SK-N-SH (cell line): Measurements from ENCODE around the gene MVB12B. TPM values are rescaled to one million over a fixed set of nuclear protein-coding genes. Genes with fewer than 3 reads are reported as not detected.

Experiments used
- CTCF ChIA-PET: fragments of 300-600, 350-600 bp; formaldehyde crosslinking; extraction: SDS; loops from one replicate; lab custom pipeline; 2021; lab: Yijun Ruan, JAX
- POLR2A ChIA-PET: fragments of 350-600 bp; sonication (Branson Sonifier 250); formaldehyde crosslinking; extraction: SDS; loops from one replicate; lab custom pipeline; 2020; ENCODE audit warnings: antibody characterized with exemption, inconsistent platforms; lab: Yijun Ruan, JAX
- DNase-seq: peaks from one replicate; pipeline ENCODE4 v3.0.0; 2012
- H2AFZ ChIP-seq: fragments of 200-600 bp; sonication (generic); 2 replicates; pipeline ENCODE4 v1.8.1; 2016; ENCODE audit warnings: antibody characterized with exemption, mild to moderate bottlenecking, low read depth
- H3F3A ChIP-seq: fragments of 200-600 bp; sonication (generic); replicated peaks from 2 replicates; pipeline ENCODE3; 2016; ENCODE audit warnings: antibody characterized with exemption, mild to moderate bottlenecking; ENCODE audit not compliant: insufficient read depth
- H3K27ac ChIP-seq, 2 experiments: fragments of 200-500 bp in 1 of 2; fragments of 200-600 bp in 1 of 2; sonication (Bioruptor generic) in 1 of 2; sonication (generic), shearing (Covaris generic) in 1 of 2; 2 replicates each; pipeline versions ENCODE4 v1.5.1 to v1.6.1; 2014 to 2016; ENCODE audit warnings: low read depth in 2 of 2, inconsistent platforms in 1 of 2, low read length in 1 of 2, mild to moderate bottlenecking in 1 of 2, mixed read lengths in 1 of 2
- H3K27me3 ChIP-seq: fragments of 200-600 bp; sonication (generic), shearing (Covaris generic); 2 replicates; pipeline ENCODE4 v1.6.1; 2016; ENCODE audit warnings: mixed run types; ENCODE audit not compliant: insufficient read depth
- H3K36me3 ChIP-seq, 2 experiments: fragments of 200-500 bp in 1 of 2; fragments of 200-600 bp in 1 of 2; sonication (Bioruptor generic) in 1 of 2; sonication (generic) in 1 of 2; replicated peaks in 1 of 2; 2 replicates each; pipeline versions ENCODE3 to v1.5.1; 2014 to 2016; ENCODE audit warnings: low read length in 1 of 2, mild to moderate bottlenecking in 1 of 2; ENCODE audit not compliant: insufficient read depth in 2 of 2, control insufficient read depth in 1 of 2
- H3K4me1 ChIP-seq, 2 experiments: fragments of 200-500 bp in 1 of 2; fragments of 200-600 bp in 1 of 2; sonication (Bioruptor generic) in 1 of 2; sonication (generic), shearing (Covaris generic) in 1 of 2; 2 replicates each; pipeline versions ENCODE4 v1.5.1 to v1.6.1; 2014 to 2016; ENCODE audit warnings: low read depth in 1 of 2, low read length in 1 of 2, mixed run types in 1 of 2; ENCODE audit not compliant: insufficient read depth in 2 of 2, control insufficient read depth in 1 of 2
- H3K4me2 ChIP-seq: fragments of 200-600 bp; sonication (generic), shearing (Covaris generic); 2 replicates; pipeline ENCODE4 v1.6.1; 2017; ENCODE audit warnings: mixed run types
- H3K4me3 ChIP-seq, 2 experiments: fragments of 200-500 bp in 1 of 2; fragments of 200-600 bp in 1 of 2; sonication (Bioruptor generic) in 1 of 2; sonication (generic), shearing (Covaris generic) in 1 of 2; 2 replicates each; pipeline versions ENCODE4 v1.5.1 to v1.8.1; 2014 to 2016; ENCODE audit warnings: low read depth in 2 of 2, inconsistent platforms in 1 of 2, low read length in 1 of 2, mild to moderate bottlenecking in 1 of 2, mixed read lengths in 1 of 2, moderate library complexity in 1 of 2
- H3K79me2 ChIP-seq: fragments of 200-600 bp; sonication (generic); 2 replicates; pipeline ENCODE4 v1.8.1; 2017; ENCODE audit warnings: mild to moderate bottlenecking; ENCODE audit not compliant: insufficient read depth
- H3K9ac ChIP-seq: fragments of 200-600 bp; sonication (generic); 2 replicates; pipeline ENCODE4 v1.6.1; 2017; ENCODE audit warnings: mixed run types
- H3K9me2 ChIP-seq: fragments of 200-600 bp; sonication (generic); 2 replicates; pipeline ENCODE4 v1.6.1; 2017; ENCODE audit warnings: mixed run types
- H3K9me3 ChIP-seq: fragments of 200-600 bp; sonication (generic); 2 replicates; pipeline ENCODE4 v1.6.1; 2017; ENCODE audit warnings: mixed run types, mild to moderate bottlenecking, moderate library complexity
- H4K20me1 ChIP-seq: fragments of 200-600 bp; sonication (generic); 2 replicates; pipeline ENCODE4 v1.6.1; 2017; ENCODE audit warnings: mild to moderate bottlenecking, mixed run types; ENCODE audit not compliant: insufficient read depth
- ELF1 ChIP-seq: IDR thresholded peaks from 2 replicates; pipeline ENCODE4 v1.4.0; 2012
- EP300 ChIP-seq, 2 experiments: IDR thresholded peaks; 2 replicates each; pipeline versions ENCODE4 v1.4.0 to v1.6.1; 2012; ENCODE audit warnings: borderline replicate concordance in 1 of 2, low read depth in 1 of 2, low read length in 1 of 2
- MEF2A ChIP-seq: IDR thresholded peaks from 2 replicates; pipeline ENCODE4 v1.4.0; 2012; ENCODE audit warnings: low read depth, borderline replicate concordance
- MXI1 ChIP-seq: IDR thresholded peaks from 2 replicates; pipeline ENCODE4 v1.6.1; 2012; ENCODE audit warnings: mild to moderate bottlenecking, low read depth, low read length, improper control_type of control experiment
- NFIC ChIP-seq: IDR thresholded peaks from 2 replicates; pipeline ENCODE4 v1.4.0; 2012; ENCODE audit warnings: borderline replicate concordance
- POLR2AphosphoS5 ChIP-seq: IDR thresholded peaks from 2 replicates; pipeline ENCODE4 v1.6.1; 2012; ENCODE audit warnings: low read depth, low read length
- RAD21 ChIP-seq: IDR thresholded peaks from 2 replicates; pipeline ENCODE4 v1.6.1; 2012; ENCODE audit warnings: mild to moderate bottlenecking, low read length
- RCOR1 ChIP-seq: fragments of 150-350 bp; IDR thresholded peaks from 2 replicates; pipeline ENCODE4 v1.6.1; 2017; ENCODE audit warnings: antibody characterized with exemption, low read length
- RFX5 ChIP-seq: IDR thresholded peaks from 2 replicates; pipeline ENCODE4 v1.6.1; 2012; ENCODE audit warnings: mild to moderate bottlenecking, improper control_type of control experiment, low read length
- SMC3 ChIP-seq: IDR thresholded peaks from 2 replicates; pipeline ENCODE4 v1.6.1; 2012; ENCODE audit warnings: low read depth, low read length, improper control_type of control experiment
- TCF12 ChIP-seq: IDR thresholded peaks from 2 replicates; pipeline ENCODE4 v1.4.0; 2012
- USF1 ChIP-seq: IDR thresholded peaks from 2 replicates; pipeline ENCODE4 v1.4.0; 2012; ENCODE audit warnings: low read depth, borderline replicate concordance
- YY1 ChIP-seq: IDR thresholded peaks from 2 replicates; pipeline ENCODE4 v1.4.0; 2012; ENCODE audit warnings: low read depth, mild to moderate bottlenecking
- WGBS: methylation state at CpG from one replicate; pipeline ENCODE4 v1.1.6; 2017; ENCODE audit warnings: low lambda C conversion rate; 5-methylcytosine and 5-hydroxymethylcytosine counted together
- polyA plus RNA-seq, 3 experiments: library from polyadenylated mRNA; depleted of rRNA; stranded (reverse); fragments of >200 nt; gene quantifications; 2 replicates each; pipeline ENCODE4 v1.2.3, GENCODE V29; 2012
- TF ChIP-seq, protein P1 (sequence below): IDR thresholded peaks from 2 replicates; pipeline ENCODE4 v1.4.0; 2012; ENCODE audit warnings: low read depth
- TF ChIP-seq, protein P2 (sequence below): fragments of 150-350 bp; IDR thresholded peaks from 2 replicates; pipeline ENCODE4 v1.6.1; 2017; ENCODE audit warnings: antibody characterized with exemption, low read length, low read depth, borderline replicate concordance
- TF ChIP-seq, protein P3 (sequence below): fragments of 150-350 bp; IDR thresholded peaks from 2 replicates; pipeline ENCODE4 v1.6.1; 2016; ENCODE audit warnings: mild to moderate bottlenecking, low read depth, low read length

The MVB12B gene
- polyA plus RNA-seq, 1 of the 3 experiments (the other 2 are of a cell fraction), result 5.1 TPM

GRCh38 chr9:126429190-126429589 is 102.6 kb downstream of the MVB12B start:
- H2AFZ ChIP-seq, result no peak overlapping the region
- no peak overlapping the region for H3K27ac ChIP-seq
- DNase-seq, result no peak
- peaks cover 4 to 5% of the 10 kb centered on the region in 2 experiments for H3K36me3 ChIP-seq
- no peak overlapping the region for H3K9ac ChIP-seq
- peaks cover 0 to 4% of the 10 kb centered on the region in 2 experiments; a peak in 1 of 4 replicates for H3K4me1 ChIP-seq
- H3K79me2 ChIP-seq, result no peaks in the 10 kb centered on the region
- TF ChIP-seq, protein P1, sequence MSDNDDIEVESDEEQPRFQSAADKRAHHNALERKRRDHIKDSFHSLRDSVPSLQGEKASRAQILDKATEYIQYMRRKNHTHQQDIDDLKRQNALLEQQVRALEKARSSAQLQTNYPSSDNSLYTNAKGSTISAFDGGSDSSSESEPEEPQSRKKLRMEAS, result no peak
- TF ChIP-seq MEF2A, result no peak
- TF ChIP-seq RFX5, result no peak
- no peak for TF ChIP-seq NFIC
- TF ChIP-seq SMC3, result no peak
- TF ChIP-seq POLR2AphosphoS5, result no peak
- TF ChIP-seq EP300 (IDR thresholded peaks at IDR 0.05; ENCODE audit: borderline replicate concordance in 1 of 2, low read depth in 1 of 2, low read length in 1 of 2), result no peak
- TF ChIP-seq, protein P2, sequence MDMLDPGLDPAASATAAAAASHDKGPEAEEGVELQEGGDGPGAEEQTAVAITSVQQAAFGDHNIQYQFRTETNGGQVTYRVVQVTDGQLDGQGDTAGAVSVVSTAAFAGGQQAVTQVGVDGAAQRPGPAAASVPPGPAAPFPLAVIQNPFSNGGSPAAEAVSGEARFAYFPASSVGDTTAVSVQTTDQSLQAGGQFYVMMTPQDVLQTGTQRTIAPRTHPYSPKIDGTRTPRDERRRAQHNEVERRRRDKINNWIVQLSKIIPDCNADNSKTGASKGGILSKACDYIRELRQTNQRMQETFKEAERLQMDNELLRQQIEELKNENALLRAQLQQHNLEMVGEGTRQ, result no peak
- no peak for TF ChIP-seq RAD21
- no peak for TF ChIP-seq ELF1
- TF ChIP-seq MXI1, result no peak
- H3K4me3 ChIP-seq, result no peak overlapping the region
- ChIA-PET POLR2A (no interaction called here), CTCF (no interaction called here)
- no peaks in the 10 kb centered on the region for H4K20me1 ChIP-seq
- H3K27me3 ChIP-seq, result no peaks in the 10 kb centered on the region
- 99% methylated on average over 8 of the region's 8 CpGs for whole genome bisulfite sequencing
- no peak overlapping the region for H3K4me2 ChIP-seq
- peaks cover 2% of the 10 kb centered on the region for H3F3A ChIP-seq
- H3K9me2 ChIP-seq, result no peaks in the 10 kb centered on the region
- no peaks in the 10 kb centered on the region for H3K9me3 ChIP-seq

DNA sequence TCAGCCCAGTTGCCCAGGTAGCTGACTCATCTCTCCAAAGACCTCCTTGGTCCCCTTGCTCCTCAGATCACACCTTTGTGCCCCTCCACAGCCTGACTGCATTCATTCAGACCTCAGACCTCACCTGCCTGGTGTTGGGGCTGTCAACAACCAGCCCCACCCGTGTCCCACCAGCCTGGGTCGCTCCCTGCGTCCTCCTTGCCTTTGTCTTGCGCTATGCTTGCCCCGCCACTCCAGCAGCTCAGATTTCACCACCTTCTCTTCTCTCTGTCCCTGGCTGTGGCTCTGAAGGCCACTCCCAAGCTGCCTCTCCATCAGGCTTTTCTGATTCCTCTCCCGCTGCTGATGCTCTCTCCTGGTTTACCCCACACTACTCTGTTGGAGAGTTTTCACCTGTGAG is 103.5 kb downstream of the MVB12B start:
- H3K9ac ChIP-seq, result no peak overlapping the region
- no peaks in the 10 kb centered on the region for H3K27me3 ChIP-seq
- CTCF ChIA-PET, result interaction anchor here (6.1 kb wide), 1 partner anchor 61 kb away, joined by 22 read pairs; no protein-coding TSS in a partner anchor
- TF ChIP-seq USF1 (no peak), TCF12 (no peak), MEF2A (no peak), RCOR1 (no peak), YY1 (no peak), NFIC (no peak)
- TF ChIP-seq, protein P3, sequence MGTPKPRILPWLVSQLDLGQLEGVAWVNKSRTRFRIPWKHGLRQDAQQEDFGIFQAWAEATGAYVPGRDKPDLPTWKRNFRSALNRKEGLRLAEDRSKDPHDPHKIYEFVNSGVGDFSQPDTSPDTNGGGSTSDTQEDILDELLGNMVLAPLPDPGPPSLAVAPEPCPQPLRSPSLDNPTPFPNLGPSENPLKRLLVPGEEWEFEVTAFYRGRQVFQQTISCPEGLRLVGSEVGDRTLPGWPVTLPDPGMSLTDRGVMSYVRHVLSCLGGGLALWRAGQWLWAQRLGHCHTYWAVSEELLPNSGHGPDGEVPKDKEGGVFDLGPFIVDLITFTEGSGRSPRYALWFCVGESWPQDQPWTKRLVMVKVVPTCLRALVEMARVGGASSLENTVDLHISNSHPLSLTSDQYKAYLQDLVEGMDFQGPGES, result no peak
- no peaks in the 10 kb centered on the region for H3K9me3 ChIP-seq
- DNase-seq, result no peak
- H3K9me2 ChIP-seq, result no peaks in the 10 kb centered on the region
- POLR2A ChIA-PET, result no interaction called here
- no peaks in the 10 kb centered on the region for H4K20me1 ChIP-seq
- no peaks in the 10 kb centered on the region for H3K4me1 ChIP-seq
- H2AFZ ChIP-seq, result no peak overlapping the region
- H3K79me2 ChIP-seq, result no peaks in the 10 kb centered on the region
- peaks cover 2% of the 10 kb centered on the region for H3F3A ChIP-seq
- no peak overlapping the region for H3K4me2 ChIP-seq
- H3K27ac ChIP-seq, result no peak overlapping the region
- no peak overlapping the region for H3K4me3 ChIP-seq
- H3K36me3 ChIP-seq, result peaks cover 2 to 4% of the 10 kb centered on the region in 2 experiments
- WGBS, result 94% methylated on average over 6 of the region's 6 CpGs
